ENCODE data around the gene KIF26A.

Gene KIF26A

DNA sequence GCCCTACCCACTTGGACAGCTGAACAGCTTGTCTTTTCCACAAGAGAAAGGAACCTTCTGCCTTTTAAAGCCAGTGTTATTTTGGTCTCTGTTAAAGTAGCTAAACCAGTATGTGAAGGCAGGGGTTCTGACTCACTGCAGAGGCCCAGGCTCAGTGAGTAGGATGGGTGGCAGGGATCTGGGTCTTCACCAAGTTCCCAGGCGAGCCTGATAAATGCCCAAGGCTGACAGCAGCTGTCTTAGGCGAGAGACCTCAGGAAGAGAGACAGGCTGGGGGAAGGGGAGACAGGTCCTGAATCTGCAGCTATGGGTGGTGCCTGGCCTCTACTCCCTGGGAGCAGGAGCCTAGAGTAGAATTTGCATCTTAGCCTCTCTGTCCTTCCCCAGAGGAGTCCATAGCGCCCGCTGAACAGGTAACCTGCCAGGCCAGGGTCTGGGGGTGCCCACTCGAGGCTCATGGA, 18.1 kb upstream of the KIF26A start:
- H2AFZ ChIP-seq (ENCODE audit: low read depth, low read length), result no peak overlapping the region
- H3K4me2 ChIP-seq (ENCODE audit: low read length), result no peak overlapping the region
- TF ChIP-seq EZH2phosphoT487 (IDR thresholded peaks at IDR 0.05; ENCODE audit: low read depth), result no peak
- TF ChIP-seq, protein P1, sequence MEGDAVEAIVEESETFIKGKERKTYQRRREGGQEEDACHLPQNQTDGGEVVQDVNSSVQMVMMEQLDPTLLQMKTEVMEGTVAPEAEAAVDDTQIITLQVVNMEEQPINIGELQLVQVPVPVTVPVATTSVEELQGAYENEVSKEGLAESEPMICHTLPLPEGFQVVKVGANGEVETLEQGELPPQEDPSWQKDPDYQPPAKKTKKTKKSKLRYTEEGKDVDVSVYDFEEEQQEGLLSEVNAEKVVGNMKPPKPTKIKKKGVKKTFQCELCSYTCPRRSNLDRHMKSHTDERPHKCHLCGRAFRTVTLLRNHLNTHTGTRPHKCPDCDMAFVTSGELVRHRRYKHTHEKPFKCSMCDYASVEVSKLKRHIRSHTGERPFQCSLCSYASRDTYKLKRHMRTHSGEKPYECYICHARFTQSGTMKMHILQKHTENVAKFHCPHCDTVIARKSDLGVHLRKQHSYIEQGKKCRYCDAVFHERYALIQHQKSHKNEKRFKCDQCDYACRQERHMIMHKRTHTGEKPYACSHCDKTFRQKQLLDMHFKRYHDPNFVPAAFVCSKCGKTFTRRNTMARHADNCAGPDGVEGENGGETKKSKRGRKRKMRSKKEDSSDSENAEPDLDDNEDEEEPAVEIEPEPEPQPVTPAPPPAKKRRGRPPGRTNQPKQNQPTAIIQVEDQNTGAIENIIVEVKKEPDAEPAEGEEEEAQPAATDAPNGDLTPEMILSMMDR (IDR thresholded peaks at IDR 0.05; ENCODE audit: low read depth, low read length), result no peak
- H3K4me1 ChIP-seq (ENCODE audit: low read length), result no peaks in the 10 kb centered on the region
- H3K79me2 ChIP-seq (ENCODE audit: low read length), result no peaks in the 10 kb centered on the region
- H4K20me1 ChIP-seq (ENCODE audit: insufficient read depth, low read length), result no peaks in the 10 kb centered on the region
- no peak overlapping the region for H3K27ac ChIP-seq (ENCODE audit: low read length)
- H3K36me3 ChIP-seq (replicated peaks; ENCODE audit: low read depth, low read length), result no peaks in the 10 kb centered on the region
- no peak overlapping the region for H3K4me3 ChIP-seq (ENCODE audit: low read length)
- H3K9ac ChIP-seq (ENCODE audit: low read length), result no peak overlapping the region
- H3K9me3 ChIP-seq (ENCODE audit: insufficient read depth, low read length), result peaks cover 3% of the 10 kb centered on the region; the same call in 1 of the 2 replicates
- peaks cover 11% of the 10 kb centered on the region for H3K27me3 ChIP-seq (ENCODE audit: low read depth, low read length)

DNA sequence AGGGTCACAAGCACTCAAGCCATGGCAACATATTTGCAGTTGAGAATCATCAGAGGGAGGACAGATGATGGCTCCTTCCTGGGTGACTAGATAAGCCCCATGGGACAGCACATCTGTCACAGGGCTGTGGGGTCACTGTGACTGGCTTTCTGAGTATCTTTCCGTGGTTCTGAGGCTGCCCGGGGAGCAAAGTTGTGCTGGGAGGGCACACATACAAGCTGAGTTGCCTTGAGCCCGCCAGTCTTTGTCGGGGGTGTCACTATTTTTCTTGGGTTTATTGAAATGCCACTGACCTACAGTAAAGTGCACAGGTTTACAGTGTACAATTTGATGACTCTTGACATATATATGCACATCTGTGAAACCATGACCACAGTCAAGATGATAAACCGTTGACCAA, 17.2 kb upstream of the KIF26A start:
- TF ChIP-seq, protein P1 (IDR thresholded peaks at IDR 0.05; ENCODE audit: low read depth, low read length), result no peak
- TF ChIP-seq EZH2phosphoT487 (IDR thresholded peaks at IDR 0.05; ENCODE audit: low read depth), result no peak
- Histone ChIP-seq H3K9ac (ENCODE audit: low read length) (no peak overlapping the region), H3K4me1 (ENCODE audit: low read length) (no peaks in the 10 kb centered on the region), H3K27ac (ENCODE audit: low read length) (no peak overlapping the region), H3K27me3 (ENCODE audit: low read depth, low read length) (peaks cover 11% of the 10 kb centered on the region), H4K20me1 (ENCODE audit: insufficient read depth, low read length) (no peaks in the 10 kb centered on the region), H2AFZ (ENCODE audit: low read depth, low read length) (no peak overlapping the region), H3K4me2 (ENCODE audit: low read length) (no peak overlapping the region), H3K9me3 (ENCODE audit: insufficient read depth, low read length) (peaks cover 3% of the 10 kb centered on the region; the same call in 1 of the 2 replicates), H3K79me2 (ENCODE audit: low read length) (no peaks in the 10 kb centered on the region), H3K4me3 (ENCODE audit: low read length) (no peak overlapping the region), H3K36me3 (replicated peaks; ENCODE audit: low read depth, low read length) (no peaks in the 10 kb centered on the region)

DNA sequence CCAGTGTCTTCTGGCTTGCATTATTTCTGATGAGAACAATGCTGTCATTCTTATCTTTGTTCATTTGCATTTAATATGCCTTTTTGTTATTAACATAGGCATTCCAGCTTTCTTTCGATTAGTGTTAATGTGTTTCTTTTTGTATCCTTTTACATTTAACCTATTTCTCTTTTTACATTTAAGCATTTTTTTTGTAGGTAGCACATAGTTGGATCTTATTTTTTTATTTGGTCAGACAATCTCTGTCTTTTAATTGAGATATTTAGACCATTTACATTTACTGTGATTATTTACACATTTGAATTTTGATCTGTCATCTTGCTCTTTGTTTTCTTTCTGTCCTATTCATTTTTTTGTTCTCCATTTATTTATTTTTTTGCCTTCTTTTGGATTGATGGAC, 14.5 kb upstream of the KIF26A start:
- TF ChIP-seq EZH2phosphoT487 (IDR thresholded peaks at IDR 0.05; ENCODE audit: low read depth), result no peak
- TF ChIP-seq, protein P1 (IDR thresholded peaks at IDR 0.05; ENCODE audit: low read depth, low read length), result no peak
- Histone ChIP-seq H4K20me1 (ENCODE audit: insufficient read depth, low read length) (no peaks in the 10 kb centered on the region), H3K79me2 (ENCODE audit: low read length) (no peaks in the 10 kb centered on the region), H3K9ac (ENCODE audit: low read length) (no peak overlapping the region), H3K9me3 (ENCODE audit: insufficient read depth, low read length) (peaks cover 3% of the 10 kb centered on the region; the same call in 1 of the 2 replicates), H2AFZ (ENCODE audit: low read depth, low read length) (no peak overlapping the region), H3K27ac (ENCODE audit: low read length) (no peak overlapping the region), H3K27me3 (ENCODE audit: low read depth, low read length) (peaks cover 11% of the 10 kb centered on the region), H3K4me2 (ENCODE audit: low read length) (no peak overlapping the region), H3K4me1 (ENCODE audit: low read length) (no peaks in the 10 kb centered on the region), H3K4me3 (ENCODE audit: low read length) (no peak overlapping the region), H3K36me3 (replicated peaks; ENCODE audit: low read depth, low read length) (no peaks in the 10 kb centered on the region)

DNA sequence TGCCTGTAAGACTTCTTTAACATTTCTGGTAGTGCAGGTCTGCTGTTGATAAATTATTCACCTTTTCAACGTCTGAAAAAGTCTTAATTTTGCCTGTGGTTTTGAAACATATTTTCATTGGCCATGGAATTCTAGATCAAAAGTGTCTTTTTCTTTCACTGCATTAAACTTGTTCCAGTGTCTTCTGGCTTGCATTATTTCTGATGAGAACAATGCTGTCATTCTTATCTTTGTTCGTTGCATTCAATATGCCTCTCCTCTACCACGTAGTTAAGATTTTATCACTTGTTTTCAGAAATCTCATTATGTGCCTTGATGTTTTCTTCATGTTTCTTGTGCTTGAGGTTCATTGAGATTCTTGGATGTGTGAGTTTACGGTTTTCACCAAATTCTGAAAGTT, 13.4 kb upstream of the KIF26A start:
- no peak overlapping the region for H3K9ac ChIP-seq (ENCODE audit: low read length)
- TF ChIP-seq, protein P1 (IDR thresholded peaks at IDR 0.05; ENCODE audit: low read depth, low read length), result no peak
- TF ChIP-seq EZH2phosphoT487 (IDR thresholded peaks at IDR 0.05; ENCODE audit: low read depth), result no peak

More for the DNA sequence above, 13.4 kb upstream of the KIF26A start:
- Histone ChIP-seq H3K79me2 (ENCODE audit: low read length) (no peaks in the 10 kb centered on the region), H3K4me3 (ENCODE audit: low read length) (no peak overlapping the region), H3K27ac (ENCODE audit: low read length) (no peak overlapping the region), H3K4me1 (ENCODE audit: low read length) (no peaks in the 10 kb centered on the region), H3K9me3 (ENCODE audit: insufficient read depth, low read length) (peaks cover 10% of the 10 kb centered on the region; the same call in 1 of the 2 replicates), H3K27me3 (ENCODE audit: low read depth, low read length) (peaks cover 11% of the 10 kb centered on the region), H3K4me2 (ENCODE audit: low read length) (no peak overlapping the region), H2AFZ (ENCODE audit: low read depth, low read length) (no peak overlapping the region), H4K20me1 (ENCODE audit: insufficient read depth, low read length) (no peaks in the 10 kb centered on the region), H3K36me3 (replicated peaks; ENCODE audit: low read depth, low read length) (no peaks in the 10 kb centered on the region)

Measured in OCI-LY3 (cell line).